ENCODE results near the gene ZNRF2.
"Not testable (repeated sequence)": the region's sequence is repeated elsewhere in the genome, so short reads cannot be mapped to it uniquely, and the experiment has no call there.

The ZNRF2 gene

DNA sequence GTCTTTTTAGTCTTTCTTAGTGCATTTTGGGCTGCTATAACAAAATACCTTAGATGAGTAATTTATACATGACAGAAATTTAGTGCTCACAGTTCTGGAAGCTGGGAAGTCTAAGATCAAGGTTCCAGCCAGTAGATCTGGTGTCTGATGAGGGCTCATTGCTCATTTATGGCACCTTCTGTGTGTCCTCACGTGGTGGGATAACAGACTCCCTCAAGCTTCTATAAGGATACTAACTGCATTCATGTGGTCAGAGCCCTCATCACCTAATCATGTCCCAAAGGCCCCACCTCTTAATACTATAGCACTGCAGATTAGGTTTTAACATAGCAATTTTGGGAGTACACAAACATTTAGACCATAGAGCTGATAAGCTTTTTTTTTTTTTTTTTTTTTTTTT lies 80.4 kb downstream of the ZNRF2 start:
- in situ Hi-C loops (cut with HindIII; ENCODE audit: low pct_unique_long_range_greater_than_20kb, low sequenced_read_pairs), result no loop called here
- TF ChIP-seq JUND (IDR thresholded peaks at IDR 0.05; ENCODE audit: low read depth), result no peak
- DNase-seq (ENCODE audit: low read depth in 1 of 2, low spot score in 1 of 2), result no peak

DNA sequence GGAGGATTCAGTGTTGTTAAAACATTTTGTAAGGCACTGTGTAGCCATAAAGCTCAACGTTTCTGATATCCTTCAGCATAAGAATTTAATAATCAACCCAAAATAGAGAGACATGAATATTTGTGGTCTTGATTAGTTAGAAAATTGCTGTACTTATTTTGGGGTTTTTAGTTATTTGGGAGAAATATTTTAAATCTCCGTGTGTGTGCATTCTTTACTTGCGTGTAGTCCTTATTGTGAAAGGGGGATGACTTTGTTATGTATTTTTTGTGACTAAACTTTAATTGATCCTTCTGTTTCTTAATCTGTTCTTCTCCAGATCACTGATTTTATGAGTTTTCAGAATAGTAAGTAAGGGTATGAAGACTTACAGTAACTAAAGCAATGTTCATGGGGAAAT lies 81.2 kb downstream of the ZNRF2 start:
- in situ Hi-C loops (cut with HindIII; ENCODE audit: low pct_unique_long_range_greater_than_20kb, low sequenced_read_pairs), result no loop called here
- no peak for DNase-seq (ENCODE audit: low read depth in 1 of 2, low spot score in 1 of 2)
- no peak for TF ChIP-seq JUND (IDR thresholded peaks at IDR 0.05; ENCODE audit: low read depth)

DNA sequence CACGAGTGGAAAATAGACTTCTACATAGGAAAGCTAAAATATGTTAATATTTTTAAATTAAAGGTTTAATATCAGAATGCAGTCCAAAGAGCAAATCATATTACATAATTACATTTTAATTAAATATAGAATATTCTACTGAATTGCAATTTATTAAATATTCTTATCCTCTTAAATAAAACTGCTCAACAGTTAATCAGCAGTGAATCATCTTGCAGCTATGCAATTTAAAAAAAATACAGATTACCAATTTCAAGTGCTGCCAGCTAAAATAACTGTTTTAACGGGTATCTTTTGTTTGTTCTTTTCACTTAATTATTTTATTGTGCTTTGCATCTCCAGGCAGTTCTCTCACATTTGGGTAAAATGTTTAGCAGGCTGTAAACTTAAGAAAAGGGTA lies 82.2 kb downstream of the ZNRF2 start:
- in situ Hi-C loops (cut with HindIII; ENCODE audit: low pct_unique_long_range_greater_than_20kb, low sequenced_read_pairs), result no loop called here
- no peak for TF ChIP-seq JUND (IDR thresholded peaks at IDR 0.05; ENCODE audit: low read depth)
- no peak for DNase-seq (ENCODE audit: low read depth in 1 of 2, low spot score in 1 of 2)

DNA sequence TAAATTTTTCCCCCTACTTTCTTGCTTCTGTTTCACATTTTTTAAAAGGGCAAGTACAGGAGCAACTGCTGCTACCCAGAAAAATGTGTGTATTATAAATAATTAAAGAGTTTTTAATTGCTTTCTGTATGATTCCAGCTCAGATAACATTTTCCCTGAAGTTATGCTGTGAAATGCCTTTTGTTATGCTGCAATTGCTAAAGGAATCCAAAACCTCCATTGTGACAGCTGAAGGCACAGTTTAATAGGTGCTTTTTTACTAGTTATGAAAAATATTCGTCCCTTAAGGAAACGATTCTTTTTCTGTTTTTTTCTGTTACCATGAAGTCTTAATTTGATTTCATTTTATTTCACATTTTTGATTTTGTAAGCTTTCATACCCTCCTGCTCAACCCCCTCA lies 83.2 kb downstream of the ZNRF2 start:
- no peak for TF ChIP-seq JUND (IDR thresholded peaks at IDR 0.05; ENCODE audit: low read depth)
- no peak for DNase-seq (ENCODE audit: low read depth in 1 of 2, low spot score in 1 of 2)
- in situ Hi-C loops (cut with HindIII; ENCODE audit: low pct_unique_long_range_greater_than_20kb, low sequenced_read_pairs), result no loop called here

DNA sequence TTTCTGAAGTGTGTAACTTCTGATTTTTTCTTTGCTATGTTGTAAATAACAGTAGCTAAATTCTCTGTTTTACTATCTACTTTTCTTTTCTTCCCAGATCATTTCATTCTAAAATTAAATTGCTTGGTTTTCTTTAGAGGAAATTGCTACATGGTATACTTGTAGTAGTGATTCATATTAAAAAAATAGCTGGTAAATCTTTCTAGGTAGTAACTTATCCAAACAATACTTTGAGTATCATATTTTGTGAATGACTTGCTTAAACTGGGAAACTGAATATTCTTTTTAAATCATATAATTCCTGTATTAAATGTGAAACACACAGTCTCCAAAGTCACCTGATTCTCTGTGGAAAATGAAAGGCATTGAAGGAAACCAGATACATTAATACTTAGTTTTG lies 85.5 kb downstream of the ZNRF2 start:
- DNase-seq (ENCODE audit: low read depth in 1 of 2, low spot score in 1 of 2), result no peak
- in situ Hi-C loops (cut with HindIII; ENCODE audit: low pct_unique_long_range_greater_than_20kb, low sequenced_read_pairs), result no loop called here
- TF ChIP-seq JUND (IDR thresholded peaks at IDR 0.05; ENCODE audit: low read depth), result no peak

DNA sequence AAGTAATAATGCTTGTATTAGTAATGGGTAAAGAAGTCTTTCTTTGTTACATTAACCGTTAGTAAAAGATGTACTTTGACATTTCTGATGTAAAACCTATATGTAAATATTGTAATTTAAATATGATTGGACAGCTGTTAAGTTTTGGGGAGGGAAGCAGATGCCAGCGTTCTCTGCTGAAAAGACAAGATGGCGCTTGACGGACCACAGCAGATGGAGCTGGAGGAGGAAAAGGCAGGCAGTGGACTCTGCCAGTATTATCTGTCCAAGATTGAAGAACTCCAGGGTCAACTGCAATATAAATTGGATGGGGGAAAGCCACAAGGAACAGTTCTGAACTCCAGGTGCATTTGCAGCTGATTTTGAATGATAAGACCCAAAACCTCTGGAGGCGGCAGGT lies 86.9 kb downstream of the ZNRF2 start:
- DNase-seq (ENCODE audit: low read depth in 1 of 2, low spot score in 1 of 2), result no peak
- no peak for TF ChIP-seq JUND (IDR thresholded peaks at IDR 0.05; ENCODE audit: low read depth)
- in situ Hi-C loops (cut with HindIII; ENCODE audit: low pct_unique_long_range_greater_than_20kb, low sequenced_read_pairs), result no loop called here

DNA sequence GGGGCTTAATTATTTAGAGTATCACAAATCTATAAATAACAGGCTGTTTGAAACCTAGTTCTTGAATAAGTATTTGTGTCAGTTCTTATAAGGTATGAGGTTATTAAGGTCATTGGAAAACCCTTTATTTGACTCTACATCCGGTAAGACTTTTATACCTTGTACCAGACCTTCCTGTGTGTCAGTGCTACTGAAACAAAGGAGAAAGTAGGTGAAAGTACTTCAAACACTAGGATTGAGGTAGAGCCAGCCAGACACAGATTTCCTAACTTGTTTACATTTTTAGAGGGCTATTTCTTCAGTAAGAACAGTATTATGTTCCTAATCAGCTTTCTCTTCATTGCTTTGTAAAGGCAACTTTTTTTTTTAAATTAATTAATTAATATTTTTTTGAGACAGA lies 93.9 kb downstream of the ZNRF2 start:
- no peak for DNase-seq (ENCODE audit: low read depth in 1 of 2, low spot score in 1 of 2)
- TF ChIP-seq JUND (IDR thresholded peaks at IDR 0.05; ENCODE audit: low read depth), result no peak
- in situ Hi-C loops (cut with HindIII; ENCODE audit: low pct_unique_long_range_greater_than_20kb, low sequenced_read_pairs), result no loop called here

DNA sequence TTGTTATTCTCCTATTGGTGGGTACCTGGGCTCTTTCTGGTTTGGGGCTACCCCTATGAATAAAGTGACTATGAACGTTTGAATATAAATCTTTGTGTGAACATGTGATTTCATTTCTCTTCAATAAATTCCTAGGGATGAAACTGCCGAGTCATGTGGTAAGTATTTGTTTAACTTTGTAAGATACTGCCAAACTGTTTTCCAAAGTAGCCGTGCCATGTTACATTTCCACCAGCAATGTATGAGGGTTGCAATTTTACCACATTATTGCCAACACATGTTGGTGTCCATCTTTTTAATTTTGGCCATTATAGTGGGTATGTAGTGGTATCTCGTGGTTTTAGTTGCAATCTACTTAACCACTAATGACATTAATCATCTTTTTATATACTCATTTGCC lies 94.7 kb downstream of the ZNRF2 start:
- TF ChIP-seq JUND (IDR thresholded peaks at IDR 0.05; ENCODE audit: low read depth), result no peak
- in situ Hi-C loops (cut with HindIII; ENCODE audit: low pct_unique_long_range_greater_than_20kb, low sequenced_read_pairs), result no loop called here
- no peak for DNase-seq (ENCODE audit: low read depth in 1 of 2, low spot score in 1 of 2)

DNA sequence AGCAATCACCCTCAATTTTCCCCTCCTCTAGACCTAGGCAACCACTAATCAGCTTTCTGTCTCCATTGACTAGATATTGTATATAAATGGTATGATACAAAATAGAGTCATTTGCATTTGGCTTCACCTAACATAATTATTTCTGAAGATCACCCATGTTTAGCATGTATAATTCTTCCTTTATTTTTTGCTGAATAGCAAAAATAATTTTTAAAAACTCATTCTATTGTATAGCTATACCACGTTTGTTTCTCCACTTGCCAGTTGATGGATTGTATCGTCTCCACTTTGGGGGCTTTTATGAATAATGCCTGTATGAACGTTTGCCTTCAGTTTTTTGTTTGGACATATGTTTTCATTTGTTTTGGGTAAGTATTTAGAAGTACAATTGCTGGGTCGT lies 95.3 kb downstream of the ZNRF2 start:
- TF ChIP-seq JUND (IDR thresholded peaks at IDR 0.05; ENCODE audit: low read depth), result no peak
- no peak for DNase-seq (ENCODE audit: low read depth in 1 of 2, low spot score in 1 of 2)
- in situ Hi-C loops (cut with HindIII; ENCODE audit: low pct_unique_long_range_greater_than_20kb, low sequenced_read_pairs), result no loop called here

DNA sequence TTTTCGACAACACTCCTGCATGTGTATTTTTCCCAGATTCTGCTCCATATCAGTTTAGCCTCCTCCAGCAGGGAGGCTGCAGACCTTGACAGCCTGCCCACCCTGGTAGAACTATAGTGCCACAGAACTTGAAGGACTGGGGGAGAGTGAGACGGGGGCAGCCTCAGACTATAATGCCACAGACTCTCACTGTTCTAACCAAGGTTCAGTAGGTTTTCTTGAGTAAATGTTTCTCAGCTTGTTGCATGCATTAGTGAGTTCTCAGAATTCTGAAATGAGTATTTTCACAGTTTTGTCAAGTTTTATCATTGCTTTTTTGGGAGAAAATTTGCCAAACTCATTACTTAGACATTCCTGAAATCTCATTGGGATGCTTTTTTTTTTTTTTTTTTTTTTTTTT lies 95.9 kb downstream of the ZNRF2 start:
- no peak for DNase-seq (ENCODE audit: low read depth in 1 of 2, low spot score in 1 of 2)
- in situ Hi-C loops (cut with HindIII; ENCODE audit: low pct_unique_long_range_greater_than_20kb, low sequenced_read_pairs), result no loop called here
- TF ChIP-seq JUND (IDR thresholded peaks at IDR 0.05; ENCODE audit: low read depth), result no peak

DNA sequence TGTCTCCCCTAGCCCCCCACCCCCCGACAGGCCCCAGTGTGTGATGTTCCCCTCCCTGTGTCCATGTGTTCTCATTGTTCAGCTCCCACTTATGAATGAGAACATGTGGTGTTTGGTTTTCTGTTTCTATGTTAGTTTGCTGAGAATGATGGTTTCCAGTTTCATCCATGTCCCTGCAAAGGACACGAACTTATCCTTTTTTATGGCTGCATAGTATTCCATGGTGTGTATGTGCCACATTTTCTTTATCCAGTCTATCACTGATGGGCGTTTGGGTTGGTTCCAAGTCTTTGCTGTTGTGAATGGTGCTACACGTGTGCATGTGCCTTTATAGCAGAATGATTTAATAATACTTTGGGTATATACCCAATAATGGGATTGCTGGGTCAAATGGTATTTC lies 96.4 kb downstream of the ZNRF2 start:
- in situ Hi-C loops (cut with HindIII; ENCODE audit: low pct_unique_long_range_greater_than_20kb, low sequenced_read_pairs); DNase-seq (ENCODE audit: low read depth in 1 of 2, low spot score in 1 of 2): not testable (repeated sequence)

DNA sequence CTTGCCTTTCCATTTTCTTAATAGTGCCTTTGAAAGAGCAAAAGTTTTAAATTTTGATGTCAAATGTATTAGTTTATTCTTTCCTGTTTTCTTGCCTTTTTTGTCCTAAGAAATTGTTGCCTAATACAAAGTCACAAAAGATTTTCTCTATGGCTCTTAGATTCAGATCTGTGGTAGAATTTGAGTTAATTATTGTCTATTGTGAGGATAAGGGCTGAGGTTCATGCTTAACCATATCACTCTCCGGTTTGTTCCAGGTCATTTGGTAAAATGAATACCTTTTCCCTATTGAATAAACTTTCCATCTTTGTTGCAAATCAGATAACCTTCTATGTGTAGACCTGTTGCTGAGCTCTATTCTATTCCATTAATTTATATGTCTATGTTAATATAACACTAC lies 98.2 kb downstream of the ZNRF2 start:
- in situ Hi-C loops (cut with HindIII; ENCODE audit: low pct_unique_long_range_greater_than_20kb, low sequenced_read_pairs), result no loop called here

DNA sequence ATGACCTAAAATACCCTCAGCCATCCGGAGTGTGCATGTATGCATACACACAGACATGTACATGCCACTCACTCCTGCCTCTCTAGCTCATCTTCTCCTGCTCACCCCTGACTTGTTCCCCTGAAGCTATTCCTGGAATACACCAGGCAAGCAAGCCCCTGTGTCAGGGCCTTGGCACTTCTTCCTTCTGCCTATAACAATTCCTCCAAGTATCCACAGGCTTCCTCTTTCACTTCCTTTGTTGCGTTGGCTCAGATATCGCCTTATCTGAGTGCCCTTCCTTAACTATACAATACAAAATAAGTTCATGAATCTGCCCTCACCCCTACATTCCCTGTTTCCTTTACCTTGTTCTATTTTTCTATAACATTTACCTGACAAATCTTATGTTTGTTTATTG lies 105.4 kb downstream of the ZNRF2 start:
- in situ Hi-C loops (cut with HindIII; ENCODE audit: low pct_unique_long_range_greater_than_20kb, low sequenced_read_pairs), result no loop called here
- no peak for DNase-seq (ENCODE audit: low read depth in 1 of 2, low spot score in 1 of 2)
- TF ChIP-seq JUND (IDR thresholded peaks at IDR 0.05; ENCODE audit: low read depth), result no peak

More for the DNA sequence above, 98.2 kb downstream of the ZNRF2 start:
- no peak for DNase-seq (ENCODE audit: low read depth in 1 of 2, low spot score in 1 of 2)
- TF ChIP-seq JUND (IDR thresholded peaks at IDR 0.05; ENCODE audit: low read depth), result no peak

DNA sequence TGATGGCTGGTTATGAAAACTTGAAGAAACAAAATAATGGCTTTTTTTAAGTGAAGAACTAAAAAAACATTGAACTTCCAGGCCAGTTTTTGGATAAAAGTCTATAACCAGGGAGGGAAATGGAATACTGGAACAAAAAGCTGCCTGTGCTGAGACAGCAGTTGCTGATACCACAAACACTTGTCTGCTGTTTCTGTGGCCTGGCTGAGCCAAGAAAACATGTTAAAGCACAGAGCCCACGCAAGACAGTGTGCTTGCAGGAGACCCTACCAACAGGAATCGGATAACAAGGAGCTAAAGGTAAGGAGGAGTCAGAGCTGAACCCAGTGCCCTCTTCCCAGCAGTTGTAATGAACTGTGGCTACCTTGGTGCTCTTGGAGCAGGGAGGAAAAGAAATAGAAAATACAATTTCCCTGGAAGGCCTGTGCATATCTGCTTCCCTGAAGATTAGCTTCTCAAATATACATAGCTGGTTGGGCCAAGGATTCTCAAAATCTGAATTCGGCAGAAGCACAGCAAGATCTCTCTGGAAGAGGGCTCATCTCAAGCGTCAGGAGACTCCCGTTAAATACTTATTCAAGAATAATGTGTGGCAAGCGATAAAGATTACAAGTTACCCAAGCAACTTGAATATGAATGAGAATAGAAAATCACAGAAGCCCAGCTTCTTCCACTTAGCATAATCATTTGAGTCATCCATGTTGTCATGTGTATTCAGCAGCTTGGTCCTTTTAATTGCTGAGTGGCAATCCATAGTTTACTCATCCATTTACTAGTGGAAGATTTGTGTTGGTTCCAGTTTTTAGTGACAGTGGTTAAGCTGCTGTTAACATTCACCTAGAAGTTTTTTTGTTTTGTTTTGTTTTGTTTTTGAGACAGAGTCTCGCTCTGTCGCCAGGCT lies 106.6 kb downstream of the ZNRF2 start:
- in situ Hi-C loops (cut with HindIII; ENCODE audit: low pct_unique_long_range_greater_than_20kb, low sequenced_read_pairs), result no loop called here
- TF ChIP-seq JUND (IDR thresholded peaks at IDR 0.05; ENCODE audit: low read depth), result no peak
- no peak for DNase-seq (ENCODE audit: low read depth in 1 of 2, low spot score in 1 of 2)
